ENCODE measurements around the gene TIRAP.
A peak's percentile ranks its signal among the peaks of the same experiment; 100 is the strongest.
"Not testable (repeated sequence)": the region's sequence is repeated elsewhere in the genome, so short reads cannot be mapped to it uniquely, and the experiment has no call there.

TIRAP gene

GRCh38 chr11:126288237-126288636, 5.3 kb downstream of the TIRAP start:
- DNase-seq = no peak

- no peak for DNase-seq
Observed at GRCh38 chr11:126290887-126291286, 8.0 kb downstream of the TIRAP start.

- DNase-seq = no peak
Observed at GRCh38 chr11:126293726-126294125, 10.8 kb downstream of the TIRAP start.

- no peak for DNase-seq
Observed at GRCh38 chr11:126297004-126297403, 14.1 kb downstream of the TIRAP start.

- DNase-seq = peak; percentile 96
Observed at GRCh38 chr11:126303623-126304456, 20.9 kb downstream of the TIRAP start, which contains the start of gene DCPS. Gene DCPS, plus strand, starts transcription at chr11:126304060. Its CDS starts 21 bp downstream, at chr11:126304081.

GRCh38 chr11:126304457-126305075, 21.7 kb downstream of the TIRAP start:
- DNase-seq = peak; percentile 77

GRCh38 chr11:126305699-126306098, 22.8 kb downstream of the TIRAP start:
- DNase-seq = no peak

GRCh38 chr11:126307706-126308105, 24.8 kb downstream of the TIRAP start:
- DNase-seq = peak; percentile 35

- no peak for DNase-seq
Observed at GRCh38 chr11:126308271-126308671, 25.4 kb downstream of the TIRAP start.

- not testable (repeated sequence) for DNase-seq
Observed at GRCh38 chr11:126308771-126309170, 25.9 kb downstream of the TIRAP start.

- DNase-seq = peak; percentile 81
Observed at GRCh38 chr11:126310200-126310991, 27.5 kb downstream of the TIRAP start.

- no peak for DNase-seq
Observed at GRCh38 chr11:126310992-126311310, 28.1 kb downstream of the TIRAP start.

GRCh38 chr11:126311401-126312291, 28.8 kb downstream of the TIRAP start:
- no peak for DNase-seq

- no peak for DNase-seq
Observed at GRCh38 chr11:126312961-126313360, 30.1 kb downstream of the TIRAP start.

- no peak for DNase-seq
Observed at GRCh38 chr11:126313826-126314225, 30.9 kb downstream of the TIRAP start.

- DNase-seq = no peak
Observed at GRCh38 chr11:126317432-126317755, 34.5 kb downstream of the TIRAP start.

GRCh38 chr11:126317756-126318573, 35.1 kb downstream of the TIRAP start:
- DNase-seq = no peak

GRCh38 chr11:126318574-126319373, 35.9 kb downstream of the TIRAP start:
- no peak for DNase-seq

- DNase-seq = no peak
Observed at GRCh38 chr11:126319374-126319740, 36.5 kb downstream of the TIRAP start.

GRCh38 chr11:126322996-126323395, 40.1 kb downstream of the TIRAP start:
- DNase-seq = no peak

Data from DMS53 (cell line).